Measurements from ENCODE around the gene SCARF2. TPM values are rescaled to one million over a fixed set of nuclear protein-coding genes. Genes with fewer than 3 reads are reported as not detected.
"Not testable (repeated sequence)": the region's sequence is repeated elsewhere in the genome, so short reads cannot be mapped to it uniquely, and the experiment has no call there.

SCARF2 gene
- total and polyA plus RNA-seq, 2 donors (not counting 1 experiment from before 2014, with no cell fraction given), result 0.86 to 1.3 TPM

GRCh38 chr22:20483771-20484170 is 46.1 kb upstream of the SCARF2 start:
- H3K4me2 ChIP-seq (replicated peaks; ENCODE audit: low read depth, low read length, poor library complexity, severe bottlenecking), result no peak overlapping the region
- no peak overlapping the region for H3K27ac Mint-ChIP-seq
- TF ChIP-seq CTCF (IDR thresholded peaks at IDR 0.05), result no peak
- TF ChIP-seq EZH2 (IDR thresholded peaks at IDR 0.05; ENCODE audit: borderline replicate concordance, insufficient read depth, low read depth, low read length, poor library complexity, severe bottlenecking), result no peak
- no peaks in the 10 kb centered on the region for H3K27me3 ChIP-seq (replicated peaks in 1 of 4; ENCODE audit: control extremely low read depth in 1 of 4, control insufficient read depth in 3 of 4, insufficient read depth in 4 of 4, low read length in 3 of 4)
- H3K9me3 Mint-ChIP-seq (ENCODE audit: insufficient read depth), result no peaks in the 10 kb centered on the region
- peaks cover 5 to 23% of the 10 kb centered on the region in 2 experiments for H3K36me3 ChIP-seq (replicated peaks in 1 of 2; ENCODE audit: control extremely low read depth in 1 of 2, control insufficient read depth in 1 of 2, extremely low read depth in 1 of 2, insufficient read depth in 2 of 2, low read length in 1 of 2)
- CTCF ChIA-PET, result interaction anchor here (0.8 to 2.1 kb wide), 3 partner anchors 15 to 30 kb away, joined by 3 to 10 read pairs (median 4); no protein-coding TSS in a partner anchor
- POLR2A ChIA-PET, result no interaction called here
- H3K79me2 ChIP-seq (ENCODE audit: control insufficient read depth, insufficient read depth, low read length), result peaks cover 18% of the 10 kb centered on the region
- intact Hi-C loops (cut with micrococcal nuclease), result no loop called here
- peaks cover 8% of the 10 kb centered on the region for H3K4me1 Mint-ChIP-seq
- H3K4me3 Mint-ChIP-seq, result no peak overlapping the region
- H3K4me1 ChIP-seq (ENCODE audit: control insufficient read depth in 2 of 2, insufficient read depth in 2 of 2, low read length in 2 of 2), result no peaks in the 10 kb centered on the region
- no peak for ATAC-seq (ENCODE audit: low read depth)
- no peaks in the 10 kb centered on the region for H3K27me3 Mint-ChIP-seq
- no peak for DNase-seq
- no peak overlapping the region for H2AFZ ChIP-seq (ENCODE audit: insufficient read depth, low read depth, low read length, poor library complexity, severe bottlenecking)
- no peak overlapping the region for H3K27ac ChIP-seq (ENCODE audit: low read length in 2 of 2)
- H3K4me3 ChIP-seq (ENCODE audit: control extremely low read depth in 1 of 5, extremely low read depth in 1 of 5, insufficient read depth in 1 of 5, low read depth in 2 of 5, low read length in 4 of 5), result no peak overlapping the region
- H3K9me3 ChIP-seq (ENCODE audit: control extremely low read depth in 1 of 3, control insufficient read depth in 2 of 3, insufficient read depth in 1 of 3, low read length in 2 of 3), result no peaks in the 10 kb centered on the region
- WGBS (ENCODE audit: insufficient coverage), result 96% methylated on average over 14 of the region's 14 CpGs
- H3K9ac ChIP-seq (ENCODE audit: low read length), result no peak overlapping the region
- peaks cover 23% of the 10 kb centered on the region for H4K20me1 ChIP-seq (ENCODE audit: control insufficient read depth, insufficient read depth, low read length, poor library complexity, severe bottlenecking)

DNA sequence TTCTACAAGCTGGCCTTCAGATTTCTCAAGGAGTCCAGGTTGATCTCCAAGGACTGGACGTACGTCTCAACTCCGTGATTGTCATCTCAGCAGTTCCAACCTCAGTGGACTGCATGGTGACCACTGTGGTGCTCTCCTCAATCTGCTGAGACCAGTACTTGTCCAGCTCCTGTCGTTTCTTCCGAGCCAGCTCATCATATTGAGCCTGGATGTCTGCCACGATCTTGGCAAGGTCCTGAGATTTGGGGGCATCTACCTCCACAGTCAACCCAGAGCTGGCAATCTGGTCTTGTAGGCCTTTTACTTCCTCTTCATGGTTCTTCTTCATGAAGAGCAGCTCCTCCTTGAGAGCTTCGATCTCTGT is 45.5 kb upstream of the SCARF2 start:
- CTCF ChIA-PET, result interaction anchor here (1.6 to 2.1 kb wide), 2 partner anchors 19 to 29 kb away, joined by 4 to 10 read pairs; no protein-coding TSS in a partner anchor
- H3K27me3 ChIP-seq (replicated peaks in 1 of 4; ENCODE audit: control extremely low read depth in 1 of 4, control insufficient read depth in 3 of 4, insufficient read depth in 4 of 4, low read length in 3 of 4); H3K27ac ChIP-seq (ENCODE audit: low read length in 2 of 2); H3K9me3 Mint-ChIP-seq (ENCODE audit: insufficient read depth); POLR2A ChIA-PET; H3K4me1 Mint-ChIP-seq; H3K4me3 Mint-ChIP-seq; intact Hi-C loops (cut with micrococcal nuclease); H3K27me3 Mint-ChIP-seq; H3K4me3 ChIP-seq (ENCODE audit: control extremely low read depth in 1 of 5, extremely low read depth in 1 of 5, insufficient read depth in 1 of 5, low read depth in 2 of 5, low read length in 4 of 5); H2AFZ ChIP-seq (ENCODE audit: insufficient read depth, low read depth, low read length, poor library complexity, severe bottlenecking); H3K9me3 ChIP-seq (ENCODE audit: control extremely low read depth in 1 of 3, control insufficient read depth in 2 of 3, insufficient read depth in 1 of 3, low read length in 2 of 3); H3K4me2 ChIP-seq (replicated peaks; ENCODE audit: low read depth, low read length, poor library complexity, severe bottlenecking); DNase-seq; H3K27ac Mint-ChIP-seq; H3K4me1 ChIP-seq (ENCODE audit: control insufficient read depth in 2 of 2, insufficient read depth in 2 of 2, low read length in 2 of 2); H3K9ac ChIP-seq (ENCODE audit: low read length); ATAC-seq (ENCODE audit: low read depth): not testable (repeated sequence)
- H3K36me3 ChIP-seq (replicated peaks in 1 of 2; ENCODE audit: control extremely low read depth in 1 of 2, control insufficient read depth in 1 of 2, extremely low read depth in 1 of 2, insufficient read depth in 2 of 2, low read length in 1 of 2), result peaks cover 4 to 16% of the 10 kb centered on the region in 2 experiments
- WGBS (ENCODE audit: insufficient coverage), result 98% methylated on average over 7 of the region's 7 CpGs
- peaks cover 16% of the 10 kb centered on the region for H4K20me1 ChIP-seq (ENCODE audit: control insufficient read depth, insufficient read depth, low read length, poor library complexity, severe bottlenecking)
- peaks cover 14% of the 10 kb centered on the region for H3K79me2 ChIP-seq (ENCODE audit: control insufficient read depth, insufficient read depth, low read length)

Measured in B cell (primary cell).